MCF 10A (cell line): ENCODE measurements around the gene ARHGAP24. TPM values are rescaled to one million over a fixed set of nuclear protein-coding genes. Genes with fewer than 3 reads are reported as not detected.

Experiments used
- BruUV-seq: library from RNA; stranded (reverse); fragments of 400-500 nt; replicated peaks from 2 replicates; lab custom pipeline; 2021; lab: Mats Ljungman, UMichigan
- CTCF ChIA-PET: fragments of 300-600 bp; sonication (Branson Sonifier 250); formaldehyde crosslinking; extraction: SDS; loops from one replicate; lab custom pipeline; 2021; ENCODE audit warnings: antibody characterized with exemption, inconsistent platforms; lab: Yijun Ruan, JAX
- POLR2A ChIA-PET: fragments of 300-600, 350-650 bp; sonication (Branson Sonifier 250); formaldehyde crosslinking; extraction: SDS; loops from one replicate; lab custom pipeline; 2020; ENCODE audit warnings: antibody characterized with exemption, inconsistent platforms; lab: Yijun Ruan, JAX
- DNase-seq: peaks from one replicate; pipeline ENCODE4 v3.0.0-alpha.2; 2018; ENCODE audit not compliant: unreplicated experiment
- H3K27ac Mint-ChIP-seq: one replicate; pipeline ENCODE4 v1.8.0; 2022; ENCODE audit warnings: mild to moderate bottlenecking, low read depth, mixed read lengths; ENCODE audit not compliant: unreplicated experiment
- H3K27me3 Mint-ChIP-seq: one replicate; pipeline ENCODE4 v1.8.0; 2022; ENCODE audit warnings: mixed read lengths; ENCODE audit not compliant: insufficient read depth, unreplicated experiment
- H3K36me3 Mint-ChIP-seq: one replicate; pipeline ENCODE4 v1.8.0; 2022; ENCODE audit warnings: mild to moderate bottlenecking, moderate library complexity, mixed read lengths; ENCODE audit not compliant: insufficient read depth, unreplicated experiment
- H3K4me1 Mint-ChIP-seq: one replicate; pipeline ENCODE4 v1.8.0; 2022; ENCODE audit warnings: mixed read lengths; ENCODE audit not compliant: insufficient read depth, unreplicated experiment
- H3K4me3 Mint-ChIP-seq: one replicate; pipeline ENCODE4 v1.8.0; 2022; ENCODE audit warnings: mild to moderate bottlenecking, moderate library complexity, mixed read lengths; ENCODE audit not compliant: unreplicated experiment
- H3K9me3 Mint-ChIP-seq: one replicate; pipeline ENCODE4 v1.8.0; 2022; ENCODE audit warnings: mixed read lengths; ENCODE audit not compliant: unreplicated experiment
- CTCF ChIP-seq: fragments of 200-600 bp; IDR thresholded peaks from one replicate; pipeline ENCODE4 v1.8.0; 2022; ENCODE audit warnings: antibody characterized with exemption, mild to moderate bottlenecking; ENCODE audit not compliant: unreplicated experiment
- intact Hi-C: fragments of 100-400 bp; cut with micrococcal nuclease; formaldehyde crosslinking; loops from 2 replicates; pipeline ENCODE4 v1.14.1; 2022
- total RNA-seq: library from RNA; stranded (reverse); gene quantifications from 2 replicates; pipeline ENCODE4 v1.2.3, GENCODE V29; 2022

Gene ARHGAP24
- total RNA-seq, 1 experiment from 2014 or later: 2.6 TPM

DNA sequence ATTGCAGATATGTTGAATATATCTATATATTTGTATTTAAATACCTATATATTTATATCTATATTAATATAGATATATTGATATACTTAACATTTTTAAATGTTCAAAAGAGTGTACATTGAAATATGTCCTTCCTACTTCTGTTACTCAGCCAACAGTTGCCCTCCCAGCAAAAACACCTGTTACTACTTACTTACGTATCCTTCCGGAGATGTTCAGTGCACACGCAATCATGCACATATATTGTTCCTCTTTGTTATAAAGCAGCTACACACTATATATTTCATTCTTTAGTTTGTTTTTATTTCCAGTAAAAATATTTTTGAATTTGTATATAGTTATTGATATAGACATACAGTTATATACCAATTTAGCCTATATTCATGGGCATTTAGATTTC lies 142.3 kb downstream of the ARHGAP24 start:
- no peaks in the 10 kb centered on the region for H3K36me3 Mint-ChIP-seq
- ChIA-PET CTCF (no interaction called here), POLR2A (interaction anchor here (0.9 kb wide), 1 partner anchor 251 kb away, joined by 4 read pairs; no protein-coding TSS in a partner anchor)
- H3K4me1 Mint-ChIP-seq: no peaks in the 10 kb centered on the region
- H3K4me3 Mint-ChIP-seq: no peak overlapping the region
- intact Hi-C loops: no loop called here
- H3K27ac Mint-ChIP-seq: no peak overlapping the region
- no peaks in the 10 kb centered on the region for H3K9me3 Mint-ChIP-seq
- no TSS peak for BruUV-seq
- H3K27me3 Mint-ChIP-seq: no peaks in the 10 kb centered on the region
- no peak for TF ChIP-seq CTCF
- no peak for DNase-seq

DNA sequence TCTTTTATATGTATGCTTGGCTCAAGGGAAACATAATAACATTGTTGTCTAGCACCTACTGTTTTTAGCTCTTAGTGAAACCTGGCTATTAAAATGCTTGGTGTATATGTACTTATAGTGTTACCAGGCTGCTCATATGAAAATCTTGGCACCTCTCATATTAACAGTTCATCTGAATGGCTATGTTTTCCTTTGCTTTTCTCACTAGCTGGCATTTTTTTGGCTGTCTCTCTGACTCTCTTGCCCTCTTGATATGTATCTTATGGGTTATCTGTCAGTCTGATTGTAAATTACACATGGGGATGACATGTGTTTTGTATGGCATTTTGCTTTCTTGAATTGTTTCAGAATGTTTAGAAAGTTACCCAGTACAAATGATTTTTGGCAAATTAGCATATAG lies 158.0 kb downstream of the ARHGAP24 start:
- no peaks in the 10 kb centered on the region for H3K27me3 Mint-ChIP-seq
- intact Hi-C loops: loop anchor here (10.0 kb wide), 1 partner anchor 48 kb away; no protein-coding TSS in a partner anchor
- no peaks in the 10 kb centered on the region for H3K4me1 Mint-ChIP-seq
- no TSS peak for BruUV-seq
- TF ChIP-seq CTCF: no peak
- no peak overlapping the region for H3K27ac Mint-ChIP-seq
- no peak for DNase-seq
- ChIA-PET CTCF (no interaction called here), POLR2A (no interaction called here)
- H3K4me3 Mint-ChIP-seq: no peak overlapping the region
- H3K36me3 Mint-ChIP-seq: peaks cover 8% of the 10 kb centered on the region
- peaks cover 8% of the 10 kb centered on the region for H3K9me3 Mint-ChIP-seq

DNA sequence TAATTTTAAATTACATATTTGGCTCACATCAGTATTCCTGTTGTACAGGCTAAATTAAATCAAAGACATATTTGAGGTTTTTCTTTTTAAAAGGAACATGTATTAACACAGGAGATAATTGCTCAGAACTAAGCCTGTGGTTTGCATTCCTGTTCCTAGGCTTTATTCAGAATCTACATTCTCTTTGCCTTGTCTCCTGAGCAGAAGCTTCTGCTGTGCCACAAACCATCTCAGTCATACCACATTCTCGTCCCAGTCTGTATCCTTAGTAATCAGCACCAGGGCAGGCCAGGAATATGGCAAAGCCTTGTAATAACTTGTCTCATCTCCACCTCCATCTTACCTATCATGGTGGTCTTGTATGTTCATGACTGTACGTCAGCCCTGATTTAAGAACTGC lies 162.8 kb downstream of the ARHGAP24 start:
- Mint-ChIP-seq H3K4me1 (no peaks in the 10 kb centered on the region), H3K9me3 (no peaks in the 10 kb centered on the region), H3K27me3 (no peaks in the 10 kb centered on the region), H3K4me3 (no peak overlapping the region), H3K36me3 (peaks cover 8% of the 10 kb centered on the region), H3K27ac (no peak overlapping the region)
- intact Hi-C loops: loop anchor here (10.0 kb wide), 1 partner anchor 53 kb away; no protein-coding TSS in a partner anchor
- no TSS peak for BruUV-seq
- ChIA-PET CTCF (no interaction called here), POLR2A (no interaction called here)
- TF ChIP-seq CTCF: no peak
- DNase-seq: no peak

DNA sequence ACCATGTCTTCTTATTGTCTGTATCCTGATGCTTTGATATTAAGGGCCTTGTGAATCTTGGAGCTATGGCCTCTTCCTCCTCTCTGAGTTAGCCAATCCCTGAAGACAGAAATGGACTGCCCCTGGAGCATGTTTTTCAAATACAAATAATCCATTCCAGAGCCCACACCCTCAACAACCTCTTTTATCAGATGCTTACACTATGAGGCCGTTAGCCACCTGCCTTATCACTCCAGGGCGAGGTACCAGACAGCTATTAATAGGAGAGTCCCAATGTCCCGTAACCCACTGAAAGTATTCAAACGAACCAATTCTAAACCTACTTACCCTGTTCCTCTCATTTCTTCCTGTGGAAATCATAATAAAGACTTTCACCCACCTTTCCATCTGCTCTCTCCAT lies 165.0 kb downstream of the ARHGAP24 start:
- peaks cover 1% of the 10 kb centered on the region for H3K36me3 Mint-ChIP-seq
- H3K27ac Mint-ChIP-seq: no peak overlapping the region
- intact Hi-C loops: loop anchor here (10.0 kb wide), 1 partner anchor 55 kb away; no protein-coding TSS in a partner anchor
- H3K9me3 Mint-ChIP-seq: no peaks in the 10 kb centered on the region
- no peak for DNase-seq
- CTCF ChIA-PET: no interaction called here
- POLR2A ChIA-PET: no interaction called here
- H3K27me3 Mint-ChIP-seq: no peaks in the 10 kb centered on the region
- no peak for TF ChIP-seq CTCF
- no peaks in the 10 kb centered on the region for H3K4me1 Mint-ChIP-seq
- H3K4me3 Mint-ChIP-seq: no peak overlapping the region
- BruUV-seq: no TSS peak
